Kidney capillary endothelial cell (primary cell): ENCODE results near the gene HAPLN2.

Experiments used
- DNase-seq: peaks from one replicate; pipeline ENCODE4 v3.0.0-alpha.2; 2018; ENCODE audit warnings: low spot score

HAPLN2 gene

DNA sequence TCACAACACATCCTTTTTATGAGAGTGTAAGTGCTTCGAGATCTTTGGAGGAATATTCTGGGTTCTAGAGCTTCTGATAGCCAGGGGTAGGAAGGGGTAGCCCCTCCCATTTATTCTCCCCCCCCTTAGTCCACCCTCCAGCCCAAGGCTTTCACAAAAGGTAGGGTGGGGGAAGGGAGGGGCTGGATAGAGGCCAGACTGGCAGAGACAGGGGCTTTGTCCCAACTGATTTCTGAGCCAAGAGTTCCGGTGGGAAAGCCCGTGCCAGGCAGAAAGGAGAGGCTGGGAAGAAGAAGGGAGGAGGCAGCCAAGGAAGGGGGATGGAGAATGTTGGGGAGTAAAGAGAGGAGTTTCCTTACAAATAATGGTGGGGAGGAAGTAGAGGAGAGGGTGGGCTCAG lies 25.8 kb downstream of the HAPLN2 start:
- DNase-seq = no peak

GRCh38 chr1:156645666-156646065 lies 26.5 kb downstream of the HAPLN2 start:
- DNase-seq = no peak

GRCh38 chr1:156646738-156647211 lies 27.6 kb downstream of the HAPLN2 start:
- DNase-seq = no peak

DNA sequence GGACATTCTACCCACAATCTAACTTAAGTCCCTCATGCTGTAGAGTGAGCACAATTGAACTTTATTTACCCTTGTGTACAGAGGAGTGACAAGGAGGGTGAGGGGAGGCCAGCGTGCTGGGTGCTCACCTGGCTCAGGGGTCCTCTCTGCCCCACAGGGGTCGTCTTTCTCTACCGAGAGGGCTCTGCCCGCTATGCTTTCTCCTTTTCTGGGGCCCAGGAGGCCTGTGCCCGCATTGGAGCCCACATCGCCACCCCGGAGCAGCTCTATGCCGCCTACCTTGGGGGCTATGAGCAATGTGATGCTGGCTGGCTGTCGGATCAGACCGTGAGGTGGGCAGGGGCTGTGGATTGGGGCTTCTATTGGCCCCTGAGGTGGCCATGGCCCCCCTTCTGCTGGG lies 28.1 kb downstream of the HAPLN2 start:
- no peak for DNase-seq

GRCh38 chr1:156648496-156648895 lies 29.3 kb downstream of the HAPLN2 start:
- no peak for DNase-seq

GRCh38 chr1:156648951-156649350 lies 29.7 kb downstream of the HAPLN2 start:
- no peak for DNase-seq

DNA sequence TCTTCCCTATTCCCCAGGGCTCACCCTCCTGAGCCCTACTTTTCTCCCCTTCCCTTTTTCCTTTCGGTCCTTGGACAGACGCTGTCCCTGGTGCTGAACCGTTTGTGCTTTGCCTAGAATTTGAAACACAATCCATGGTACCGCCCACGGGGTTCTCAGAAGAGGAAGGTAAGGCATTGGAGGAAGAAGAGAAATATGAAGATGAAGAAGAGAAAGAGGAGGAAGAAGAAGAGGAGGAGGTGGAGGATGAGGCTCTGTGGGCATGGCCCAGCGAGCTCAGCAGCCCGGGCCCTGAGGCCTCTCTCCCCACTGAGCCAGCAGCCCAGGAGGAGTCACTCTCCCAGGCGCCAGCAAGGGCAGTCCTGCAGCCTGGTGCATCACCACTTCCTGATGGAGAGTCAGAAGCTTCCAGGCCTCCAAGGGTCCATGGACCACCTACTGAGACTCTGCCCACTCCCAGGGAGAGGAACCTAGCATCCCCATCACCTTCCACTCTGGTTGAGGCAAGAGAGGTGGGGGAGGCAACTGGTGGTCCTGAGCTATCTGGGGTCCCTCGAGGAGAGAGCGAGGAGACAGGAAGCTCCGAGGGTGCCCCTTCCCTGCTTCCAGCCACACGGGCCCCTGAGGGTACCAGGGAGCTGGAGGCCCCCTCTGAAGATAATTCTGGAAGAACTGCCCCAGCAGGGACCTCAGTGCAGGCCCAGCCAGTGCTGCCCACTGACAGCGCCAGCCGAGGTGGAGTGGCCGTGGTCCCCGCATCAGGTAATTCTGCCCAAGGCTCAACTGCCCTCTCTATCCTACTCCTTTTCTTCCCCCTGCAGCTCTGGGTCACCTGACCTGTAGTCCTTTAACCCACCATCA lies 33.1 kb downstream of the HAPLN2 start:
- no peak for DNase-seq

DNA sequence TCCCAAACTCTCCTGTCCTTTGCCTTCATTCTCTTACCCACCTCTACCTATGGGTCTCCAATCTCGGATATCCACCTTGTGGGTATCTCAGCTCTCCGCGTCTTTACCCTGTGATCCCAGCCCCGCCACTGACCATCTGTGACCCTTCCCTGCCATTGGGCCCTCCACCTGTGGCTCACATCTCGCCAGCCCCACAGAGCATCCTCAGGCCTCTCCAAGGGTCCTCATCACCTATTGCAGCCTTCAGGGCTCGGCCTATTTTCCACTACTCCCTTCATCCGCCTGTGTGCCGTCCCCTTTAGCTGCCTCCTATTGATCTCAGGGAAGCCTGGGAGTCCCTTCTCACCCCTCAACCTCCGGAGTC lies 33.8 kb downstream of the HAPLN2 start:
- no peak for DNase-seq

GRCh38 chr1:156654700-156655099 lies 35.5 kb downstream of the HAPLN2 start:
- DNase-seq = no peak

GRCh38 chr1:156655151-156655903 lies 36.1 kb downstream of the HAPLN2 start:
- no peak for DNase-seq

GRCh38 chr1:156655904-156656516 lies 36.8 kb downstream of the HAPLN2 start:
- DNase-seq = no peak

DNA sequence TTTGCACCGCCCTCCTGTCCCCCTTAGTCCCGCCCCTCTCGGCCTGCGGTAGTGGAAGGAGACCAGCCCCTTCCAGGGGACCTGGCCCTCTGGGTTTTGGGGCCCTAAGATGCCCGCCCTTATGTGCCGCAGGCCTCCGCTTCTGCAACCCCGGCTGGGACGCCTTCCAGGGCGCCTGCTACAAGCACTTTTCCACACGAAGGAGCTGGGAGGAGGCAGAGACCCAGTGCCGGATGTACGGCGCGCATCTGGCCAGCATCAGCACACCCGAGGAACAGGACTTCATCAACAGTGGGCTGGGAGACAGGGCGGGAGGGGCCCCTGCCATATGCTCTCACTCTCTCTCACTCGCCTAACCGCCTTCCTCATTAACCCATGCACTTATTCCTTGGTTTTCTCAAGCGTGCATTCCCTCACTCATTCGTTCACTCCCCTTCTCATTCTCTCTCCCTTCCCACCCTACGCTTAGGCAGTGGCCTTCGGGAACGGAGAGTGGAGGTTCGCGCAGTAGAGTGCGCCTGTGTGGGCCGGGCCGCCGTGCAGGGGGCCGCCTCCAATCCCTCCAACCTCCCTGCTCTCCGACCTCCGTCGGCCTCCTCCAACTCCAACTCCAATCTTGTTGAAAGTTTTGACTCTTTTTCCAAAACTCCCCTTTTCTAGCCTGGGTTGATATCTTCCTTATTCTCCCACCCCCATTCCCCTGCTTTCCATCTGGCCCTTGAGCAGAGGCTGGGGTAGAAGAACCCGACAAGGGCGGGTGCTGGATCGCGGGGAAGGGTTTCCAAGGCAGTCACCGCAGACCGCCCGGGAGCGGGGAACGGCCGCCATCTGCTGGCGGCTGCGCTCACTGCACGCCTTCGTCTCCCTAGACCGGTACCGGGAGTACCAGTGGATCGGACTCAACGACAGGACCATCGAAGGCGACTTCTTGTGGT lies 37.9 kb downstream of the HAPLN2 start:
- peak; percentile 68 for DNase-seq

- DNase-seq = no peak
Measured at GRCh38 chr1:156657741-156658319, 38.6 kb downstream of the HAPLN2 start.

- no peak for DNase-seq
Measured at GRCh38 chr1:156658496-156658895, 39.3 kb downstream of the HAPLN2 start.

GRCh38 chr1:156658945-156659574 lies 39.8 kb downstream of the HAPLN2 start:
- DNase-seq = no peak

DNA sequence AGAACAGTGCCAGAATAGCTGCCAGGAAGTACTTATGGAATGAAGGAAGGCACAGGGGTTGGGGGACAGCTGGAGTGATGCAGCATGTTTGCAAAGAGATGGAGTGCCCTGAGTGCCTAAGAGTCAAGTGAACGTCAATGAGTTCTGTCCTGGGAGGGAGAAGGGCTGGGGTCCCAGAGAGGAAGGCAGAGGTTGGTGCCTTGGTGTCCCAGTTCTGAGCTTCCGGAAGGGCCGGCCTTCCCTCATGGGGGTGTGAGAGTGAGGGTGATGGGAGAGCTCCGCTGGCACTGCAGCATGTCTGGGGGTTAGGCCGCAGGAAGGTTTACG lies 40.4 kb downstream of the HAPLN2 start:
- no peak for DNase-seq

GRCh38 chr1:156659988-156660751 lies 41.0 kb downstream of the HAPLN2 start:
- DNase-seq = peak; percentile 96

- no peak for DNase-seq
Measured at GRCh38 chr1:156660752-156661112, 41.5 kb downstream of the HAPLN2 start.

- DNase-seq = peak; percentile 52
Measured at GRCh38 chr1:156662005-156662799, 43.0 kb downstream of the HAPLN2 start.

DNA sequence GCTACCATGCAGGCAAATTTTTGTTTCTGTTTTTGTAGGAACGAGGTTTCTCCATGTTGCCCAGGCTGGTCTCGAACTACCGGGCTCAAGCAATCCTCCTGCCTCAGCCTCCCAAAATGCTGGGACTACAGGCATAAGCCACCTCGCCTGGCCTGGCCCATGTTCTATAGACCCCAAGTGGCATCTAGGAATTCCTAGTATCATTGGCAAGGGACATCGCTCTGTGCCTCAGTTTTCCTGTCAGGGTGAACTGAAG lies 43.5 kb downstream of the HAPLN2 start:
- DNase-seq = no peak
